Right lobe of liver (tissue), 6 donors: ENCODE results near the gene ERCC2. TPM values are rescaled to one million over a fixed set of nuclear protein-coding genes. Genes with fewer than 3 reads are reported as not detected.

Experiments used
- ATAC-seq, 4 donors: fragments of 200-7000 bp; cut with Tn5 transposase; one replicate each; pipeline ENCODE4 v1.9.1; 2020; ENCODE audit warnings: mild to moderate bottlenecking in 4 of 4, moderate library complexity in 4 of 4
- DNase-seq, 3 donors: peaks; one replicate each; pipeline ENCODE4 v3.0.0-alpha.2; 2020
- H3K27ac ChIP-seq, 3 donors: fragments of 200-600 bp; one replicate each; pipeline ENCODE4 v1.8.0; 2022
- H3K27me3 ChIP-seq, 2 donors: fragments of 200-600 bp; one replicate each; pipeline ENCODE4 v1.8.0; 2022
- H3K36me3 ChIP-seq, 4 donors: fragments of 200-600 bp; sonication (generic) in 1 of 4; one replicate each; pipeline versions ENCODE4 v1.5.1 to v1.8.0; 2017 to 2022; ENCODE audit warnings: control low read depth in 1 of 4
- H3K4me1 ChIP-seq, 4 donors: fragments of 200-600 bp; sonication (generic) in 1 of 4; one replicate each; pipeline versions ENCODE4 v1.5.1 to v1.8.0; 2017 to 2022; ENCODE audit warnings: control low read depth in 1 of 4
- H3K4me3 ChIP-seq, 3 donors: fragments of 200-600 bp; one replicate each; pipeline ENCODE4 v1.8.0; 2022
- H3K9me3 ChIP-seq, 4 donors: fragments of 200-600 bp; sonication (generic) in 1 of 4; one replicate each; pipeline versions ENCODE4 v1.5.1 to v1.8.0; 2017 to 2022; ENCODE audit warnings: control low read depth in 1 of 4
- POLR2A ChIP-seq: fragments of 450-650 bp; IDR thresholded peaks from one replicate; pipeline ENCODE4 v1.6.1; 2017; ENCODE audit warnings: antibody characterized with exemption, mild to moderate bottlenecking
- WGBS: methylation state at CpG from one replicate; pipeline ENCODE4 v1.1.6; 2018; ENCODE audit warnings: low coverage, low lambda C conversion rate; ENCODE audit not compliant: insufficient coverage; ENCODE audit errors: missing lambda C conversion rate; 5-methylcytosine and 5-hydroxymethylcytosine counted together
- intact Hi-C, 2 donors: fragments of 100-400 bp; cut with DNase I; formaldehyde crosslinking; loops; one replicate each; pipeline versions ENCODE4 v1.11.2 to v1.14.1; 2022
- total RNA-seq, 6 experiments: library from RNA; depleted of rRNA in 2 of 6; stranded (reverse); fragments of >200 nt in 2 of 6; fragmentation: NEBNext Ultra II Directional in 3 of 6; extraction: Animal tissue kit (Norgen Biotek cat#: 25700) in 3 of 6; gene quantifications; one replicate each; pipeline versions ENCODE4 v1.1.0 to v1.2.4, GENCODE V29; 2016 to 2023
- TF ChIP-seq, protein P1 (sequence below), 4 donors: fragments of 200-600 bp in 3 of 4; fragments of 450-650 bp in 1 of 4; IDR thresholded peaks; one replicate each; pipeline versions ENCODE4 v1.5.1 to v1.8.0; 2016 to 2022; ENCODE audit warnings: antibody characterized with exemption in 4 of 4, mild to moderate bottlenecking in 2 of 4
- donor health status: DM: no; HTN: yes; CAD: no.
- donor health status: DM: no; HTN: no; CAD: no.
- donor health status: DM: no; HTN: no; CAD: no.
- donor health status: DM: no; HTN: yes; CAD: no.
- donor health status: DM: no; HTN: yes; CAD: no.

ERCC2 gene
- total RNA-seq, 6 experiments from 2014 or later = 9.8 to 13.7 (median 11.3) TPM

DNA sequence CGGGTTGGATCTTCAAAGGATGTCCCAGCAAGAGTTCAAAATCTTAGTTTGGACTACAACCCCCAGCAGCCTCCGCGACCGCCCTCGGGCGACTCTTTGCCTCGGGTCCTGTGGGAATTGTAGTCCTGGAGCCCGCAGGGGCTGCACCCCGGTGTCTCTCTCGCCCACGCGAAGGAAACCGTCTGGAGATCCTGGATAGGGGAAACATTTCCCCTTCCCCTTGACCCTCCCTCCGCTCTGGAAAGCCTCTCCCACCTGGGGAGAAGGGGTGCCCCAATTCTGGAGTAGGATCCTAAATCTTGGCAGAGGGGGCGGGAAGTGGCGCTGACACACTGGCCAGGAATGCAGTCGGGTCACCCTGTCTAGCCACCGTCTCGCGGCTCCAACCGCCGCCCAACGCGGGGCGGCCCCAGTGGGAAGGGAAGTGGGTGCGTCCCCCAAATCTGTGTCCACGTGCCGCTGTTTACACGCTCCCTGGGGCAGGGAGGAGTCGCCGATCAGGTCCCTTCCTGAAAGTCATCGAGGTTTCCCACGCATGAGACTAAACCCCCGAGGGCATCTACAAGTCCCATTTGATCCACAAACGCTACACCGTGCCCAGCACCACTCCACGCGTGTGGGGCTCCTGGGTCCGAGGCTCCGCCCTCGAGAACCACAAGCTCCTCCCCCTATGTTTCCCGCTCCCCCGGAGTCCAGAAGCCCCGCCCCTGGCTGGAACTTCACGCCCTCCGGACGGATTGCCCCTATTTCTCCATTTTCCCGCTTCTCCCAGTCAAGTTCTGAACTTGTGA lies 35.3 kb upstream of the ERCC2 start:
- peak overlapping the region; percentile 93 to 97 (median 96) for H3K27ac ChIP-seq
- peak; percentile 90 to 93 (median 91) for DNase-seq
- ATAC-seq = peak; percentile 71 to 81 (median 78)
- intact Hi-C loops = no loop called here
- no peaks in the 10 kb centered on the region for H3K27me3 ChIP-seq
- 0% methylated on average over 19 of the region's 48 CpGs for WGBS
- no peaks in the 10 kb centered on the region for H3K9me3 ChIP-seq
- H3K4me3 ChIP-seq = peak overlapping the region; percentile 66 to 87 (median 71)
- H3K36me3 ChIP-seq = no peaks in the 10 kb centered on the region
- peaks cover 0 to 13% (median 6%) of the 10 kb centered on the region in 4 donors for H3K4me1 ChIP-seq
- TF ChIP-seq, protein P1, sequence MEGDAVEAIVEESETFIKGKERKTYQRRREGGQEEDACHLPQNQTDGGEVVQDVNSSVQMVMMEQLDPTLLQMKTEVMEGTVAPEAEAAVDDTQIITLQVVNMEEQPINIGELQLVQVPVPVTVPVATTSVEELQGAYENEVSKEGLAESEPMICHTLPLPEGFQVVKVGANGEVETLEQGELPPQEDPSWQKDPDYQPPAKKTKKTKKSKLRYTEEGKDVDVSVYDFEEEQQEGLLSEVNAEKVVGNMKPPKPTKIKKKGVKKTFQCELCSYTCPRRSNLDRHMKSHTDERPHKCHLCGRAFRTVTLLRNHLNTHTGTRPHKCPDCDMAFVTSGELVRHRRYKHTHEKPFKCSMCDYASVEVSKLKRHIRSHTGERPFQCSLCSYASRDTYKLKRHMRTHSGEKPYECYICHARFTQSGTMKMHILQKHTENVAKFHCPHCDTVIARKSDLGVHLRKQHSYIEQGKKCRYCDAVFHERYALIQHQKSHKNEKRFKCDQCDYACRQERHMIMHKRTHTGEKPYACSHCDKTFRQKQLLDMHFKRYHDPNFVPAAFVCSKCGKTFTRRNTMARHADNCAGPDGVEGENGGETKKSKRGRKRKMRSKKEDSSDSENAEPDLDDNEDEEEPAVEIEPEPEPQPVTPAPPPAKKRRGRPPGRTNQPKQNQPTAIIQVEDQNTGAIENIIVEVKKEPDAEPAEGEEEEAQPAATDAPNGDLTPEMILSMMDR (IDR thresholded peaks at IDR 0.05) = no peak
- TF ChIP-seq POLR2A = peak; percentile 21

DNA sequence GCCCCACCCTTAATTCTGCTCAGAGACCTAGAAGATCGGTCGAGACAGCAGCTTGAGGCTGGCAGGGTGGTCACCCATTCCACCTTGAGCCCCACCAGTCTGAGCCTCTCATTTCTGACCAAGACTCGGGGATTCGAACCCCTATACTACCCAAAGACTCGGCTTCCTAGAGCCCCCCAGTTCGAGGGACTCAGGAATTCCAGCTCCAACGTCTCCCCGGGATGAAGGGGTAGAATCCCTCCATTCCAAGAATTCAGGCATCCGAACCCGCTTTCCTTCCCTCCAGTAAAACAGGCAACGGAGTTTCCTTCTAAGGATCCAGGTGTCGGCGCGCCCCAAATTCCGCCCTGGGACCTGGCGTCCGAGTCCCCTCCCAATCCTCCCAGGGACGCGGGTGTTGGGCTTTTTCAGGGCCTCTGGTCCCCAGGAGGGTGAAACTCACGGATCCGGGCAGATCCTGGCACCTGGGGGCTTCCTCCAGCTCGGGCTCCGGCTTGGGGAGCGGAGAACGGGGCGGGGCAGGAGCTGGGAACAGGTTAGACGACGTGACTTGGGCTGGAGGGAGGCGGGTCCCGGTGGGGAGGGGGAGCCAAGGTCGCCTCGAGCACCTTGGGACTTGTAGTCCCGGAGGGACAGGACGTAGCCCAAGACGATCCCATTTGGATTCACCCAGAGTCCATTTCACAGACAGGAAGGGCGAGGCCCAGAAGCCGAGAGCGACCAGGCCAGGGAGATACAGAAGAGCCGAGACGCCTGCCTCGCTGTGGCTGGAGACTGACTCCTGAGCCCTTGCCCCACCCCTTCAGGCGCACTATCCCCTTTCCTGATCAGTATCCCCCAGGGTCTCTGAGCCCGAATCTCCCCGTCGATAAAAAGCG lies 34.4 kb upstream of the ERCC2 start, which contains the start of gene PPP1R13L:
PPP1R13L (minus strand) TSS at position 513 of the 878 bp plus-strand sequence. CDS start 6,751 bp downstream, outside the sequence.
- no peaks in the 10 kb centered on the region for H3K27me3 ChIP-seq
- TF ChIP-seq, protein P1 (IDR thresholded peaks at IDR 0.05) = no peak
- TF ChIP-seq POLR2A = peak; percentile 30
- DNase-seq = peak; percentile 89 to 91 (median 91)
- peaks cover 0 to 13% (median 6%) of the 10 kb centered on the region in 4 donors for H3K4me1 ChIP-seq
- intact Hi-C loops = no loop called here
- H3K9me3 ChIP-seq = no peaks in the 10 kb centered on the region
- no peaks in the 10 kb centered on the region for H3K36me3 ChIP-seq
- WGBS = 0% methylated on average over 10 of the region's 46 CpGs
- peak; percentile 67 to 80 (median 74) for ATAC-seq
- H3K27ac ChIP-seq = peak within 1 kb of the TSS; percentile 93 to 97 (median 96)
- peak within 1 kb of the TSS; percentile 66 to 87 (median 71) for H3K4me3 ChIP-seq

DNA sequence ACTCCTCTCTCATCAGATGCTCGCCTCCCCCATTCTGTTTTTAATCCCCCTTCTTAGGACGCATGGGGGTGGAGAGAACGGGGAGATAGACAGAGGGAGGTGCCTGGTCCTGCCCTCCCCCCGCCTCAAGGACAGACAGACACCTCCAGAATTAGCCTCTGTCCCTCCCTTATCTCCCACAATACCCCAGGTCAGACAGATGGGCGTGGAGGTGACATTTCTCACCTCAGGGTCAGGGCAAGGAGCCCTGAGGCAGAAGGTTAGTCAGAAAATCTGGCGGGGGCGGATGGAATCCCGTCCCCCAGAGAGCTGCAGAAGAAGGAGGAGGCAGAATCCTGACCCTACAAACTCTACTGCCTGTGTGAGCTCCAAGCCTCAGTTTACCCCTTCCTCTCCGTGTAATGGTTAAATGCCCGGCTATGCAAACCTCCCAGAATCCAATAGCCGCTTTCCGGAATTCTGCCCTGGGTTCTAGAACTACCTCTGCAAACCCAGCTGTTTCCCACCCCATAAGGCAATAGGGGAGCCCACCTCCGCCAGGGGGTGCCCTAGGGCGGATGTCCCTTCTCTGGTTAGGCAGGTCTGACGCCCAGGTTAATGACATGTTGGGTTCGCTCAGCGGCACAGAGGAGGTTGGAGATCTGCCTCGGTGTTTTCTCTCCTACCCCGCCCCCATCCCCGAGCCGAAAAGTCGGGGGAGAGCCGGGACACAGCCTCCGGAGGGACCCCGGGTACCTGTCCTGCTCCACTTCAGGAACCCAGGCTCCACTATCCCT lies 33.6 kb upstream of the ERCC2 start:
- ATAC-seq (peak in 1 of 4 donors; percentile 15), DNase-seq (peak in 2 of 3 donors; percentile 67 to 69)
- Histone ChIP-seq H3K4me1 (peaks cover 0 to 13% (median 6%) of the 10 kb centered on the region in 4 donors), H3K36me3 (no peaks in the 10 kb centered on the region), H3K27ac (peak overlapping the region in 1 of 3 donors; percentile 96), H3K9me3 (no peaks in the 10 kb centered on the region), H3K4me3 (peak overlapping the region; percentile 66 to 87 (median 71)), H3K27me3 (no peaks in the 10 kb centered on the region)
- TF ChIP-seq POLR2A = no peak
- TF ChIP-seq, protein P1 (IDR thresholded peaks at IDR 0.05) = peak; percentile 39 to 46 (median 42)
- 43% methylated on average over 5 of the region's 25 CpGs for WGBS
- intact Hi-C loops = no loop called here

DNA sequence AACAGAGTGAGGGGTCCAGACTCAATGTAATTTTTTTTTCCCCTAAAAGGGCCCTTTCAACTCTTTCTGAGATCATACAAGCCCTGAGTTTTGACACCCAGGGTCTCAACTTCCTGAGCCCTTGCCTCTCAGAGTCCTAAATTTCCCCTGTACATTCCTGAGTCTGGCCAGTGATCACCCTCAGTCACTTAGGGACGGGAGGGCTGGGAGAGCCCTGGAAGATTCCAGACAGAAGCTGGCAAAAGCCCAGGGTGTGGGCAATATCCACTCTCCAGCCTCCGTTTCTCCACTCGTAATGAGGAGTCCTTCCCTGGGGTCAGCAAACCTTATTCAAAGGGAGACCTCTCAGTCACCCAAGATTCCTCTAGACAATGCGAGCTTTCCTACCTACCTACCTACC lies 32.9 kb upstream of the ERCC2 start:
- Histone ChIP-seq H3K36me3 (no peaks in the 10 kb centered on the region), H3K4me3 (no peak overlapping the region), H3K27me3 (no peaks in the 10 kb centered on the region), H3K4me1 (peaks cover 0 to 13% (median 6%) of the 10 kb centered on the region in 4 donors), H3K27ac (no peak overlapping the region), H3K9me3 (no peaks in the 10 kb centered on the region)
- intact Hi-C loops = no loop called here
- TF ChIP-seq, protein P1 (IDR thresholded peaks at IDR 0.05) = no peak
- TF ChIP-seq POLR2A = no peak
- WGBS = 74% methylated on average over 4 of the region's 4 CpGs
- DNase-seq (no peak), ATAC-seq (no peak)
